K562 (cell line): ENCODE results near the gene CFAP92. TPM values are rescaled to one million over a fixed set of nuclear protein-coding genes. Genes with fewer than 3 reads are reported as not detected.

Source experiments
- ATAC-seq: fragments of 200-7000 bp; cut with Tn5 transposase; 3 replicates; pipeline ENCODE4 v1.9.1; 2020; ENCODE audit warnings: moderate library complexity
- BruUV-seq: library from RNA; stranded (reverse); fragments of 400-500 nt; replicated peaks from 2 replicates; lab custom pipeline; 2021; lab: Mats Ljungman, UMichigan
- CTCF ChIA-PET: fragments of 300-600 bp; formaldehyde crosslinking; extraction: SDS; loops from one replicate; lab custom pipeline; 2021; ENCODE audit warnings: low intra/inter-chr PET ratio; lab: Yijun Ruan, JAX
- POLR2A ChIA-PET: fragments of 300-600, 350-650 bp; sonication (Branson Sonifier 250); formaldehyde crosslinking; extraction: SDS; loops from one replicate; lab custom pipeline; 2021; ENCODE audit warnings: antibody characterized with exemption, inconsistent platforms; lab: Yijun Ruan, JAX
- DNase-seq, 4 experiments: peaks; one replicate each; pipeline versions ENCODE4 v3.0.0 to v3.0.0-alpha.2; 2011 to 2018; ENCODE audit warnings: low spot score in 3 of 4, mixed read lengths in 3 of 4; ENCODE audit errors: extremely low read depth in 1 of 4
- FAIRE-seq: peaks from 2 replicates; lab custom pipeline; 2011; peaks lifted over from hg19 to GRCh38; lab: Jason Lieb, UNC
- H2AFZ ChIP-seq: 2 replicates; pipeline ENCODE4 v1.6.0; 2011; ENCODE audit warnings: low read depth, low read length, control low read depth, inconsistent platforms
- H3K27ac ChIP-seq: fragments of 200-600 bp; 3 replicates; pipeline ENCODE4 v1.8.0; 2011; ENCODE audit warnings: low read depth, mild to moderate bottlenecking, control low read depth, inconsistent platforms, low read length, moderate library complexity, mixed read lengths; ENCODE audit errors: extremely low read depth
- H3K27me3 ChIP-seq, 2 experiments: fragments of 300-600 bp in 1 of 2; 2 replicates in 1 of 2; 3 replicates in 1 of 2; pipeline versions ENCODE4 v1.6.0 to v1.8.0; 2011; ENCODE audit warnings: inconsistent platforms in 2 of 2, low read length in 2 of 2, mild to moderate bottlenecking in 1 of 2, mixed read lengths in 1 of 2, moderate library complexity in 1 of 2; ENCODE audit not compliant: control insufficient read depth in 2 of 2, insufficient read depth in 2 of 2
- H3K36me3 ChIP-seq: fragments of 300-600 bp; 3 replicates; pipeline ENCODE4 v1.8.0; 2011; ENCODE audit warnings: mild to moderate bottlenecking, low read length, inconsistent platforms; ENCODE audit not compliant: control insufficient read depth, insufficient read depth
- H3K4me1 ChIP-seq, 2 experiments: fragments of 200-600 bp in 1 of 2; replicated peaks in 1 of 2; 2 replicates in 1 of 2; 3 replicates in 1 of 2; pipeline versions ENCODE4 v1.5.1 to v1.8.0; 2011; ENCODE audit warnings: inconsistent platforms in 2 of 2, low read length in 2 of 2, mild to moderate bottlenecking in 1 of 2, mixed read lengths in 1 of 2, moderate library complexity in 1 of 2; ENCODE audit not compliant: control insufficient read depth in 2 of 2, insufficient read depth in 2 of 2
- H3K4me2 ChIP-seq: 2 replicates; pipeline ENCODE4 v1.6.1; 2011; ENCODE audit warnings: low read length, control low read depth, inconsistent platforms, mixed read lengths; ENCODE audit not compliant: insufficient read depth
- H3K4me3 ChIP-seq: fragments of 200-600 bp; sonication (generic), shearing (Covaris generic); 2 replicates; pipeline ENCODE4 v1.5.1; 2016; ENCODE audit warnings: control low read depth, inconsistent platforms
- H3K79me2 ChIP-seq: fragments of 200-600 bp; 3 replicates; pipeline ENCODE4 v1.8.0; 2011; ENCODE audit warnings: low read length, inconsistent platforms; ENCODE audit not compliant: control insufficient read depth, insufficient read depth
- H3K9ac ChIP-seq, 2 experiments: 2 replicates each; pipeline versions ENCODE4 v1.6.0 to v1.6.1; 2011; ENCODE audit warnings: low read depth in 2 of 2, low read length in 2 of 2, control low read depth in 1 of 2, inconsistent platforms in 1 of 2, mild to moderate bottlenecking in 1 of 2, mixed read lengths in 1 of 2; ENCODE audit not compliant: insufficient read depth in 1 of 2
- H3K9me1 ChIP-seq: one replicate; pipeline ENCODE4 v1.6.0; 2011; ENCODE audit warnings: inconsistent platforms, mild to moderate bottlenecking, low read length, moderate library complexity; ENCODE audit not compliant: control insufficient read depth, insufficient read depth
- H3K9me3 ChIP-seq: replicated peaks from 2 replicates; pipeline ENCODE4 v1.5.1; 2011; ENCODE audit warnings: low read depth, low read length, inconsistent platforms; ENCODE audit not compliant: control insufficient read depth, insufficient read depth
- H4K20me1 ChIP-seq: replicated peaks from 2 replicates; pipeline ENCODE4 v1.6.1; 2011; ENCODE audit warnings: low read length, inconsistent platforms, mixed read lengths; ENCODE audit not compliant: control insufficient read depth, insufficient read depth
- CBFB ChIP-seq: sonication (generic); formaldehyde crosslinking; IDR thresholded peaks from 2 replicates; pipeline ENCODE4 v1.4.0; 2020; ENCODE audit warnings: mild to moderate bottlenecking, missing genetic modification reagents
- CCNT2 ChIP-seq: IDR thresholded peaks from 2 replicates; pipeline ENCODE4 v1.6.1; 2011; ENCODE audit warnings: borderline replicate concordance, low read depth, mild to moderate bottlenecking, moderate library complexity, mixed read lengths, low read length; ENCODE audit not compliant: insufficient read length; ENCODE audit errors: extremely low read depth
- CHD2 ChIP-seq: IDR thresholded peaks from 2 replicates; pipeline ENCODE4 v1.6.1; 2011; ENCODE audit warnings: low read depth, low read length
- DIDO1 ChIP-seq: fragments of 450-650 bp; IDR thresholded peaks from 2 replicates; pipeline ENCODE4 v1.6.1; 2016; ENCODE audit warnings: low read depth, missing biosample characterization, missing genetic modification characterization
- MYC ChIP-seq, 2 experiments: fragments of 250-450 bp in 1 of 2; sonication (Bioruptor Pico) in 1 of 2; IDR thresholded peaks; 2 replicates each; pipeline versions ENCODE4 v1.5.1 to v1.6.1; 2012 to 2021; ENCODE audit warnings: low read depth in 2 of 2, borderline replicate concordance in 1 of 2, improper control_type of control experiment in 1 of 2, low read length in 1 of 2, mild to moderate bottlenecking in 1 of 2, moderate library complexity in 1 of 2
- RFX1 ChIP-seq: fragments of 450-650 bp; IDR thresholded peaks from 2 replicates; pipeline ENCODE4 v1.6.1; 2016; ENCODE audit warnings: mild to moderate bottlenecking, moderate library complexity
- SIX5 ChIP-seq, 2 experiments: IDR thresholded peaks; 2 replicates each; pipeline ENCODE4 v1.6.1; 2011; ENCODE audit warnings: low read length in 2 of 2, borderline replicate concordance in 1 of 2, low read depth in 1 of 2, mild to moderate bottlenecking in 1 of 2, moderate library complexity in 1 of 2; ENCODE audit not compliant: insufficient read depth in 1 of 2
- SREBF1 ChIP-seq: fragments of 150-350 bp; IDR thresholded peaks from 2 replicates; pipeline ENCODE4 v1.6.1; 2014; ENCODE audit warnings: antibody characterized with exemption, low read depth, low read length, borderline replicate concordance
- ZBTB1 ChIP-seq: sonication (generic); formaldehyde crosslinking; IDR thresholded peaks from 2 replicates; pipeline ENCODE4 v1.8.1; 2023; ENCODE audit warnings: missing genetic modification reagents, low read depth, mild to moderate bottlenecking, borderline replicate concordance
- ZFPM2 ChIP-seq: fragments of 250-450 bp; sonication (Bioruptor Pico); IDR thresholded peaks from 2 replicates; pipeline ENCODE4 v1.5.1; 2022; ENCODE audit warnings: mild to moderate bottlenecking
- ZNF282 ChIP-seq: sonication (generic); formaldehyde crosslinking; IDR thresholded peaks from 2 replicates; pipeline ENCODE4 v1.8.1; 2023; ENCODE audit warnings: missing genetic modification reagents
- ZNF586 ChIP-seq: fragments of 450-650 bp; formaldehyde crosslinking; conservative IDR thresholded peaks from 2 replicates; pipeline ENCODE4 v1.4.0; 2020; ENCODE audit warnings: mild to moderate bottlenecking, moderate library complexity
- ZNF76 ChIP-seq: fragments of 250-450 bp; sonication (Bioruptor Pico); IDR thresholded peaks from 2 replicates; pipeline ENCODE4 v1.4.0; 2020; ENCODE audit warnings: mild to moderate bottlenecking, moderate library complexity, borderline replicate concordance
- ZSCAN29 ChIP-seq: fragments of 450-650 bp; IDR thresholded peaks from 2 replicates; pipeline ENCODE4 v1.6.1; 2017
- WGBS: fragments of 100-300 bp; shearing (Covaris generic); methylation state at CpG from one replicate; pipeline ENCODE4 v1.1.6; 2016; ENCODE audit warnings: low coverage, mixed read lengths; ENCODE audit not compliant: insufficient coverage; ENCODE audit errors: missing lambda C conversion rate; 5-methylcytosine and 5-hydroxymethylcytosine counted together
- in situ Hi-C: fragments of 300-500 bp; cut with MboI; formaldehyde crosslinking; loops from 4 replicates; pipeline ENCODE4 v1.15.0; 2018; ENCODE audit warnings: inconsistent platforms, mixed read lengths
- intact Hi-C: fragments of 100-400 bp; cut with micrococcal nuclease; formaldehyde crosslinking; loops from 2 replicates; pipeline ENCODE4 v1.14.2; 2022
- polyA plus RNA-seq, 8 experiments: library from polyadenylated mRNA; depleted of rRNA in 4 of 8; stranded (reverse) in 5 of 8; unstranded in 3 of 8; fragments of >200 nt; fragmentation: Nextera tagmentation in 2 of 8; fragmentation: Illumina TruSeq in 1 of 8; extraction: Ambion mirVana in 2 of 8; extraction: Trizol in 1 of 8; gene quantifications; 2 replicates each; pipeline versions ENCODE4 v1.2.1 to v1.2.3, GENCODE V29; 2011 to 2014; ENCODE audit warnings: inconsistent platforms in 1 of 8, missing spikeins in 1 of 8
- total RNA-seq, 7 experiments: library from RNA; depleted of rRNA in 6 of 7; stranded (reverse); fragments of >200 nt in 6 of 7; fragmentation: Illumina TruSeq in 2 of 7; extraction: Trizol in 2 of 7; gene quantifications; 2 replicates each; pipeline versions ENCODE4 v1.2.1 to v1.2.3, GENCODE V29; 2011 to 2021; ENCODE audit warnings: low replicate concordance in 1 of 7
- TF ChIP-seq, protein P1 (sequence below): fragments of 250-450 bp; sonication (Bioruptor Pico); IDR thresholded peaks from 2 replicates; pipeline ENCODE4 v1.6.1; 2021; ENCODE audit warnings: mild to moderate bottlenecking

CFAP92 gene
- total and polyA plus RNA-seq, 9 of the 15 experiments (the other 6 are each of a cell fraction or from before 2014, with no cell fraction given), result 0.06 to 0.62 (median 0.36) TPM

GRCh38 chr3:128907706-128908445, 86.0 kb downstream of the CFAP92 start (continued):
- TF ChIP-seq CBFB (CRISPR knock-in tag), result no peak
- TF ChIP-seq, all 486 proteins: peak for 1

DNA sequence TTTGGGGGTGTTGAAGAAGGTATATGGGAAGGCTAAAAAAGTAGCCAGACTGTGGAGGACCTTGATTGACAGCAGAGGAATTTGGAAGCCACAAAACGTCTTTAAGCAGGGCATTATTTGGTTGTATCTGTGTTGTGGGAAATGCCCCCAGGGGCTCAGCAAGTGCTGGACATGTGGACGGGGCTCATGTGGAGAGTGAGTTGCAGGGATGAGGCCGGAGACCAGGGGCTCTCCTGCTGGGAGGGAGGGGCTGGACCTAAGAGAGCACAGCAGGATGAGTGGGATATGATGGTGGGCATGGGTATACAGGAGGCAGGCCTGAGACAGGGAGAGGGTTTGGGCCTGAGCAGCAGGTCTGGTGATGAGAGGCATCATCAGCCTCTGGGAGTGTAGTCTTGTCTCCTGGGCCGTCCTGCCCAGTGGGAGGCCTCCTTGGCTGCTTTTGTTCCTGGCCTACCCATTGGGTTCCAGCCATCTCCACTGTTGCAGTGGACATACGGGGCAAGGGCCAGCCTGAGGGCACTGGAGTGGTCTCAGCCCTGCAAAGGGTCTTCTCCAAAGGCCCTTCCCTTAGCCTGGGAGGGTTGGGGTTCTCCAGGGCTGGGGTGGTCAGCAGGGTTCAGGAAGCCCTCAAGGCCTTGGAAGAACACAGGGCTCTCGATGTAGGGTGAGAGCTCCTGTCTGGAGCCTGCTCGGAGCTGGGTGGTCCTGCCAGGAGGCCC, 86.9 kb downstream of the CFAP92 start:
- Histone ChIP-seq H3K4me1 (peaks cover 0 to 5% of the 10 kb centered on the region in 2 experiments; a peak in 2 of 5 replicates), H3K27me3 (no peaks in the 10 kb centered on the region), H3K36me3 (peaks cover 90% of the 10 kb centered on the region; the same call in 2 of the 3 replicates), H4K20me1 (no peaks in the 10 kb centered on the region; the same call in 1 of the 2 replicates), H3K9ac (no peak overlapping the region), H3K9me1 (no peaks in the 10 kb centered on the region), H3K4me2 (no peak overlapping the region), H2AFZ (no peak overlapping the region), H3K79me2 (no peaks in the 10 kb centered on the region), H3K4me3 (no peak overlapping the region), H3K9me3 (no peaks in the 10 kb centered on the region), H3K27ac (no peak overlapping the region)
- FAIRE-seq (no peak), DNase-seq (no peak), ATAC-seq (no peak)
- ChIA-PET POLR2A (interaction anchor here (0.6 kb wide), 1 partner anchor 25 kb away, joined by 5 read pairs; no protein-coding TSS in a partner anchor), CTCF (no interaction called here)
- intact Hi-C loops (no loop called here), in situ Hi-C loops (no loop called here)
- WGBS, result 84% methylated on average over 5 of the region's 7 CpGs
- BruUV-seq, result no TSS peak
- TF ChIP-seq ZNF76 (CRISPR knock-in tag), result no peak
- no peak for TF ChIP-seq RFX1
- TF ChIP-seq SREBF1, result no peak
- no peak for TF ChIP-seq ZNF586 (CRISPR knock-in tag)
- TF ChIP-seq ZNF282 (CRISPR knock-in tag), result no peak
- no peak for TF ChIP-seq ZBTB1
- no peak for TF ChIP-seq CHD2
- no peak for TF ChIP-seq ZFPM2 (CRISPR knock-in tag)
- TF ChIP-seq CCNT2, result no peak
- TF ChIP-seq MYC (IDR thresholded peaks at IDR 0.05; ENCODE audit: low read depth, low read length), result no peak
- no peak for TF ChIP-seq MYC (CRISPR knock-in tag; IDR thresholded peaks at IDR 0.05; ENCODE audit: borderline replicate concordance, low read depth)
- TF ChIP-seq, protein P1, sequence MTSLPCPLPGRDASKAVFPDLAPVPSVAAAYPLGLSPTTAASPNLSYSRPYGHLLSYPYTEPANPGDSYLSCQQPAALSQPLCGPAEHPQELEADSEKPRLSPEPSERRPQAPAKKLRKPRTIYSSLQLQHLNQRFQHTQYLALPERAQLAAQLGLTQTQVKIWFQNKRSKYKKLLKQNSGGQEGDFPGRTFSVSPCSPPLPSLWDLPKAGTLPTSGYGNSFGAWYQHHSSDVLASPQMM (CRISPR knock-in tag), result no peak
- no peak for TF ChIP-seq ZSCAN29
- TF ChIP-seq DIDO1 (tag), result no peak
- TF ChIP-seq SIX5 (IDR thresholded peaks at IDR 0.05; ENCODE audit: borderline replicate concordance in 1 of 2, insufficient read depth in 1 of 2, low read depth in 1 of 2, low read length in 2 of 2), result no peak
